ENCODE measurements around the gene ITGB1BP1. TPM values are rescaled to one million over a fixed set of nuclear protein-coding genes. Genes with fewer than 3 reads are reported as not detected.

The ITGB1BP1 gene
- total RNA-seq, 1 experiment from 2014 or later = 32.7 TPM

DNA sequence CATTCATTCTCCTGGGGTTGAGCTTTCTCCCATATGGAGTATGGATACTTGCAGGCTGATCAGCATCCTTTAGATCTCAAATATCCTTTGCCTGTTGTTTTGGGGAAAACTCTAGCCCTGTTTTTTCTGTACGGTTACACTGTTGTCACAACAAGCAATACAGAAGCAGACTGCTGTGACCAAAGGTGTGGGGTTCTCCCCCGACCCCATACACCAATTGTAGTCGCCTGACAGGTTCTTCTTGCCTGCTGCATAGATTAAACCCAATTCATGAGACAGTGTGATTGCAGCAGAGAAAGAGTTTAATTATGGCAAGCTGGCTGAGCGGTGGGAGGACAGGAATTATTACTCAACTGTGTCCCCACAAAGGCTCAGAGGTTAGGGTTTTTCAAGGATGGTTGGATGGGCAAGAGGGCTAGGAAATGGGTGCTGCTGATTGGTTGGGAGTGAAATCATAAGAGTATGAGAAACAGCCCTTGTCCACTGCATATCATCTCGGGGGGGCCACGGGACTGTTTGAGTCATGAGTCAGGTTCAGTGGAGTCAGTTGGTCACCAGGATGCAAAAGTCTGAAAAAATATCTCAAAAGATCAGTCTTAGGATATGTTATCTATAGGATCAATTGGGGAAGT lies 40.6 kb downstream of the ITGB1BP1 start:
- Mint-ChIP-seq H3K27ac (no peak overlapping the region), H3K4me3 (no peak overlapping the region), H3K36me3 (peaks cover 16% of the 10 kb centered on the region), H3K4me1 (peaks cover 11% of the 10 kb centered on the region), H3K9me3 (no peaks in the 10 kb centered on the region), H3K27me3 (ENCODE audit: low read depth) (no peaks in the 10 kb centered on the region)
- no peak for TF ChIP-seq SP1 (CRISPR knock-in tag; conservative IDR thresholded peaks at IDR 0.05)
- no peak for TF ChIP-seq ZNF416 (CRISPR knock-in tag; IDR thresholded peaks at IDR 0.05)
- TF ChIP-seq ZNF532 (CRISPR knock-in tag; IDR thresholded peaks at IDR 0.05; ENCODE audit: borderline replicate concordance) = no peak
- TF ChIP-seq NR3C1 (CRISPR knock-in tag; conservative IDR thresholded peaks at IDR 0.05; ENCODE audit: low read depth) = no peak
- no peak for TF ChIP-seq ZNF317 (CRISPR knock-in tag; IDR thresholded peaks at IDR 0.05; ENCODE audit: borderline replicate concordance, low read depth)
- no peak for TF ChIP-seq ZNF423 (CRISPR knock-in tag; IDR thresholded peaks at IDR 0.05)
- TF ChIP-seq JUN (CRISPR knock-in tag; IDR thresholded peaks at IDR 0.05) = no peak
- no peak for TF ChIP-seq MYBL2 (CRISPR knock-in tag; IDR thresholded peaks at IDR 0.05)
- TF ChIP-seq GRHL2 (CRISPR knock-in tag; IDR thresholded peaks at IDR 0.05; ENCODE audit: insufficient replicate concordance, severe bottlenecking) = no peak
- POLR2A ChIA-PET = no interaction called here
- no peak for ATAC-seq
- DNase-seq (ENCODE audit: low spot score) = no peak
- CTCF ChIA-PET = interaction anchor here (1.8 kb wide), 1 partner anchor 11 kb away, joined by 5 read pairs; no protein-coding TSS in a partner anchor

- ATAC-seq (no peak), DNase-seq (ENCODE audit: low spot score) (no peak)
- H3K9me3 Mint-ChIP-seq = no peaks in the 10 kb centered on the region
- POLR2A ChIA-PET = no interaction called here
- H3K4me3 Mint-ChIP-seq = no peak overlapping the region
- CTCF ChIA-PET = interaction anchor here (0.6 to 1.8 kb wide), 4 partner anchors 9 to 241 kb away, joined by 3 to 6 read pairs (median 4); no protein-coding TSS in a partner anchor
- peaks cover 16% of the 10 kb centered on the region for H3K36me3 Mint-ChIP-seq
- peak; percentile 39 for TF ChIP-seq GABPB1 (CRISPR knock-in tag; IDR thresholded peaks at IDR 0.05)
- TF ChIP-seq ESRRA (CRISPR knock-in tag; IDR thresholded peaks at IDR 0.05; ENCODE audit: borderline replicate concordance) = no peak
- peaks cover 23% of the 10 kb centered on the region for H3K4me1 Mint-ChIP-seq
- no peak overlapping the region for H3K27ac Mint-ChIP-seq
- no peaks in the 10 kb centered on the region for H3K27me3 Mint-ChIP-seq (ENCODE audit: low read depth)
Observed at GRCh38 chr2:9380702-9381628, 42.4 kb downstream of the ITGB1BP1 start.

DNA sequence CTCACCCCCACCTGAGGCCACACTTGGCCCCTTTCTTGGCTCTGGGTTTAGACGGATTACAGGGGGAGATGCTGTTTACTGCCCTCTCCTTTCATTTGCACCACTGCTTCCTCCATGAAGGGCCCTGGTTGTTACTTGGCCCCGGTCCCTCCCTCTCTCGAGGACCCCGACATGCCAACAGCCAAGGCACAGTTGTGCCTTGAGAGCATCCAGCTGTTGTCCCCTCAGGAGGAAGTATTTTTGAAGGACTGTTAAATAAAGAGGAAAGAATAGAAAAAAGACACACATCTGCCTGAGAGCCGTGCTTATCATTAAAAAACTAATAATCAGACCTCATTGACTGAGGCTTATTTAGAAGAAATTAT lies 44.0 kb downstream of the ITGB1BP1 start:
- no peak for DNase-seq (ENCODE audit: low spot score)
- ChIA-PET POLR2A (no interaction called here), CTCF (no interaction called here)
- ATAC-seq = no peak
- Mint-ChIP-seq H3K27me3 (ENCODE audit: low read depth) (no peaks in the 10 kb centered on the region), H3K4me1 (peaks cover 23% of the 10 kb centered on the region), H3K27ac (no peak overlapping the region), H3K36me3 (peaks cover 20% of the 10 kb centered on the region), H3K9me3 (no peaks in the 10 kb centered on the region), H3K4me3 (no peak overlapping the region)
- no peak for TF ChIP-seq ESRRA (CRISPR knock-in tag; IDR thresholded peaks at IDR 0.05; ENCODE audit: borderline replicate concordance)
- TF ChIP-seq FOXP4 (CRISPR knock-in tag; IDR thresholded peaks at IDR 0.05) = no peak
- no peak for TF ChIP-seq MYBL2 (CRISPR knock-in tag; IDR thresholded peaks at IDR 0.05)
- TF ChIP-seq NFE2L1 (CRISPR knock-in tag; IDR thresholded peaks at IDR 0.05) = no peak
- no peak for TF ChIP-seq FOXJ3 (CRISPR knock-in tag; IDR thresholded peaks at IDR 0.05; ENCODE audit: borderline replicate concordance)
- TF ChIP-seq ARID4B (CRISPR knock-in tag; IDR thresholded peaks at IDR 0.05; ENCODE audit: borderline replicate concordance) = no peak
- no peak for TF ChIP-seq ETV6 (CRISPR knock-in tag; IDR thresholded peaks at IDR 0.05)
- TF ChIP-seq, protein P1, sequence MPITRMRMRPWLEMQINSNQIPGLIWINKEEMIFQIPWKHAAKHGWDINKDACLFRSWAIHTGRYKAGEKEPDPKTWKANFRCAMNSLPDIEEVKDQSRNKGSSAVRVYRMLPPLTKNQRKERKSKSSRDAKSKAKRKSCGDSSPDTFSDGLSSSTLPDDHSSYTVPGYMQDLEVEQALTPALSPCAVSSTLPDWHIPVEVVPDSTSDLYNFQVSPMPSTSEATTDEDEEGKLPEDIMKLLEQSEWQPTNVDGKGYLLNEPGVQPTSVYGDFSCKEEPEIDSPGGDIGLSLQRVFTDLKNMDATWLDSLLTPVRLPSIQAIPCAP (CRISPR knock-in tag; IDR thresholded peaks at IDR 0.05) = no peak
- no peak for TF ChIP-seq ZNF263 (CRISPR knock-in tag; IDR thresholded peaks at IDR 0.05; ENCODE audit: low read depth)
- TF ChIP-seq NFATC4 (CRISPR knock-in tag; IDR thresholded peaks at IDR 0.05) = no peak
